IMR-90 (cell line): ENCODE data around the gene ADGRV1. TPM values are rescaled to one million over a fixed set of nuclear protein-coding genes. Genes with fewer than 3 reads are reported as not detected.

Experiments
- ATAC-seq: fragments of 200-7000 bp; cut with Tn5 transposase; 2 replicates; pipeline ENCODE4 v1.9.1; 2020; ENCODE audit warnings: low read depth, mild to moderate bottlenecking, moderate library complexity
- BruUV-seq: library from RNA; stranded (reverse); fragments of 400-500 nt; replicated peaks from 2 replicates; lab custom pipeline; 2021; lab: Mats Ljungman, UMichigan
- CTCF ChIA-PET: fragments of 300-600 bp; formaldehyde crosslinking; extraction: SDS; loops from one replicate; lab custom pipeline; 2021; ENCODE audit warnings: antibody characterized with exemption; lab: Yijun Ruan, JAX
- POLR2A ChIA-PET: fragments of 300-600 bp; sonication (Branson Sonifier 250); formaldehyde crosslinking; loops from one replicate; lab custom pipeline; 2022; ENCODE audit warnings: antibody characterized with exemption; ENCODE audit not compliant: unreplicated experiment; lab: Charles Lee
- DNase-seq: peaks from one replicate; pipeline ENCODE4 v3.0.0; 2013
- H2AFZ ChIP-seq: replicated peaks from 2 replicates; pipeline ENCODE3; 2013; ENCODE audit warnings: low read length, mild to moderate bottlenecking; ENCODE audit not compliant: poor library complexity
- H2AK5ac ChIP-seq: 2 replicates; pipeline ENCODE4 v1.6.1; 2013; ENCODE audit warnings: low read depth, low read length, inconsistent platforms
- H2AK9ac ChIP-seq: replicated peaks from 2 replicates; pipeline ENCODE3; 2013; ENCODE audit warnings: mild to moderate bottlenecking, low read depth, low read length, moderate library complexity; ENCODE audit not compliant: poor library complexity
- H2BK120ac ChIP-seq: 2 replicates; pipeline ENCODE4 v1.6.1; 2013; ENCODE audit warnings: low read depth, low read length, inconsistent platforms
- H2BK15ac ChIP-seq: 3 replicates; pipeline ENCODE4 v1.6.1; 2013; ENCODE audit warnings: low read depth, low read length, inconsistent platforms
- H2BK20ac ChIP-seq: 2 replicates; pipeline ENCODE4 v1.6.1; 2013; ENCODE audit warnings: low read depth, mild to moderate bottlenecking, inconsistent platforms, low read length, moderate library complexity
- H2BK5ac ChIP-seq: 2 replicates; pipeline ENCODE4 v1.6.1; 2013; ENCODE audit warnings: mild to moderate bottlenecking, low read depth, low read length, inconsistent platforms; ENCODE audit not compliant: poor library complexity, severe bottlenecking
- H3K14ac ChIP-seq: replicated peaks from 2 replicates; pipeline ENCODE4 v1.6.1; 2013; ENCODE audit warnings: low read depth, low read length, inconsistent platforms
- H3K18ac ChIP-seq: 2 replicates; pipeline ENCODE4 v1.6.1; 2013; ENCODE audit warnings: low read depth, low read length, control low read depth
- H3K23ac ChIP-seq: 2 replicates; pipeline ENCODE4 v1.6.1; 2013; ENCODE audit warnings: low read depth, low read length, inconsistent platforms
- H3K27ac ChIP-seq: 2 replicates; pipeline ENCODE4 v1.5.1; 2013; ENCODE audit warnings: mild to moderate bottlenecking, control low read depth, low read length; ENCODE audit not compliant: insufficient read depth
- H3K27me3 ChIP-seq: 2 replicates; pipeline ENCODE4 v1.6.1; 2013; ENCODE audit warnings: low read length; ENCODE audit not compliant: control insufficient read depth, insufficient read depth
- H3K36me3 ChIP-seq: 2 replicates; pipeline ENCODE4 v1.6.1; 2013; ENCODE audit warnings: low read length, mixed read lengths; ENCODE audit not compliant: control insufficient read depth, insufficient read depth
- H3K4ac ChIP-seq: 2 replicates; pipeline ENCODE4 v1.6.1; 2013; ENCODE audit warnings: low read depth, low read length, inconsistent platforms
- H3K4me1 ChIP-seq: 2 replicates; pipeline ENCODE4 v1.6.1; 2013; ENCODE audit warnings: low read length, mixed read lengths; ENCODE audit not compliant: control insufficient read depth, insufficient read depth
- H3K4me2 ChIP-seq: 2 replicates; pipeline ENCODE4 v1.6.1; 2013; ENCODE audit warnings: low read depth, mild to moderate bottlenecking, control low read depth, low read length, moderate library complexity
- H3K4me3 ChIP-seq: 2 replicates; pipeline ENCODE4 v1.5.1; 2013; ENCODE audit warnings: low read depth, mild to moderate bottlenecking, control low read depth, low read length, moderate library complexity; ENCODE audit not compliant: insufficient read depth
- H3K56ac ChIP-seq: 2 replicates; pipeline ENCODE4 v1.6.1; 2013; ENCODE audit warnings: low read length, inconsistent platforms; ENCODE audit not compliant: insufficient read depth; ENCODE audit errors: extremely low read depth
- H3K79me1 ChIP-seq, 2 experiments: 2 replicates each; pipeline ENCODE4 v1.6.1; 2013; ENCODE audit warnings: low read length in 2 of 2, inconsistent platforms in 1 of 2, low read depth in 1 of 2
- H3K9ac ChIP-seq: 2 replicates; pipeline ENCODE4 v1.6.1; 2013; ENCODE audit warnings: low read depth, low read length, control low read depth
- H3K9me1 ChIP-seq: 2 replicates; pipeline ENCODE4 v1.6.1; 2013; ENCODE audit warnings: low read length, inconsistent platforms; ENCODE audit not compliant: insufficient read depth
- H3K9me3 ChIP-seq: 2 replicates; pipeline ENCODE4 v1.6.1; 2013; ENCODE audit warnings: low read length; ENCODE audit not compliant: control insufficient read depth, insufficient read depth
- H4K20me1 ChIP-seq: 2 replicates; pipeline ENCODE4 v1.6.1; 2013; ENCODE audit warnings: low read length, inconsistent platforms; ENCODE audit not compliant: insufficient read depth
- H4K5ac ChIP-seq: 2 replicates; pipeline ENCODE4 v1.6.1; 2013; ENCODE audit warnings: mild to moderate bottlenecking, low read depth, low read length, control low read depth
- H4K8ac ChIP-seq, 2 experiments: 2 replicates each; pipeline ENCODE4 v1.6.1; 2013; ENCODE audit warnings: low read depth in 2 of 2, low read length in 2 of 2, control low read depth in 1 of 2, inconsistent platforms in 1 of 2
- H4K91ac ChIP-seq: 2 replicates; pipeline ENCODE4 v1.6.1; 2013; ENCODE audit warnings: low read depth, low read length, inconsistent platforms; ENCODE audit not compliant: insufficient read depth
- CEBPB ChIP-seq: IDR thresholded peaks from 2 replicates; pipeline ENCODE4 v1.6.1; 2012; ENCODE audit warnings: low read depth, low read length, improper control_type of control experiment
- WGBS, 2 experiments: methylation state at CpG; one replicate each; pipeline versions ENCODE4 v1.1.5 to v1.1.7; 2013; ENCODE audit warnings: missing lambda C conversion rate in 2 of 2; ENCODE audit not compliant: insufficient read length in 1 of 2; ENCODE audit errors: extremely low coverage in 2 of 2; 5-methylcytosine and 5-hydroxymethylcytosine counted together
- dilution Hi-C: fragments of 300-500 bp; cut with HindIII; formaldehyde crosslinking; loops from one replicate; pipeline ENCODE4 v1.14.3; 2018; ENCODE audit warnings: low sequenced_read_pairs; ENCODE audit not compliant: unreplicated experiment
- in situ Hi-C: fragments of 300-500 bp; cut with MboI; formaldehyde crosslinking; loops from 3 replicates; pipeline ENCODE4 v1.14.3; 2019; ENCODE audit warnings: low sequenced_read_pairs, inconsistent platforms, mixed read lengths
- intact Hi-C: fragments of 100-400 bp; cut with micrococcal nuclease; formaldehyde crosslinking; loops from 2 replicates; pipeline ENCODE4 v1.10.0; 2022
- polyA plus RNA-seq, 3 experiments: library from polyadenylated mRNA; depleted of rRNA; stranded (reverse); fragments of >200 nt; gene quantifications; 2 replicates each; pipeline ENCODE4 v1.2.3, GENCODE V29; 2012; ENCODE audit warnings: low replicate concordance in 1 of 3
- total RNA-seq: library from RNA; depleted of rRNA; stranded (reverse); fragments of >200 nt; gene quantifications from 2 replicates; pipeline ENCODE4 v1.2.3, GENCODE V29; 2012

ADGRV1 gene
- total and polyA plus RNA-seq, 2 of the 4 experiments (the other 2 are of a cell fraction), result under 0.01 TPM; not detected in 1

DNA sequence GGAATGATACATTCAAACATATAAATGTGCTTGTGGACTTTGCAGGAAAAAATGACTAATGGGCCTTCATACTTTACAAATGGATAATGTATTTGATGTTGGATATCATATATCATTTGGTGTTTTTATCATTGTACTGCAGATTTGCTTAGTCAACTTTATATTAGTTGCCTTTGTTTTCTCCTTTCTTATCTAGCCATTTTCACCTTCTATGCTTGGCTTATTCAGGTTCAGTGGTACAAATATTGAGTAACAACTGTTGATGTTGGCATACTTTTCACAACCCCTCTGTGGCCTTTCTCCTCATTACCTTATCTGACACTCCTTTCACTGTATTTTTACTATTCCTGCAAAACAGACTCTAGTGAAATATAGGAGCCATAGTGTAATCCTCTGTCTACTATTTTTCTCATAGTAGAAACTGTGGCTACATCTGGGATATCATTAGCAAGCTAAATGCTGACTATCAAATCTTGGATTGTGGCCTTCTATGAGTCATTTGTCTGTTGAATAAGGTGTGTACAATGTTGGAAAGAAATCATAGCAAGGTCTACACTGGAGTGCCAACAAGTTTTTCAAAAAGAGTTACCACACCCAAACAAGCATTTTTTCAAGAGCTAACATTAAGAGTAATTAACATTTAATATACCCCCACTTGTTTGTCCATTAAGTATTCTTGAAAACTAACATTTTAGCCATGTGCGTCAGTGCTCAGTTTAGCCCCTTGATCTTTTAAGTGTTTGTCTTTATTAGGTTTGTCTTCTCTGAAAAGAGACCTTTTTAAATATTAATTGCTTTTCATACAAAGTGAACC, 330.1 kb downstream of the ADGRV1 start:
- Histone ChIP-seq H2BK20ac (no peak overlapping the region), H3K14ac (no peak overlapping the region), H3K23ac (no peak overlapping the region), H4K5ac (no peak overlapping the region), H3K4me1 (no peaks in the 10 kb centered on the region), H2AFZ (no peak overlapping the region), H2BK15ac (no peak overlapping the region), H4K91ac (no peak overlapping the region), H2AK5ac (no peak overlapping the region), H3K4ac (no peak overlapping the region), H3K56ac (no peak overlapping the region), H2AK9ac (no peak overlapping the region), H3K36me3 (no peaks in the 10 kb centered on the region), H3K27me3 (peaks cover 2% of the 10 kb centered on the region), H3K4me3 (no peak overlapping the region), H3K18ac (no peak overlapping the region), H2BK120ac (no peak overlapping the region), H4K8ac (no peak overlapping the region), H2BK5ac (no peak overlapping the region), H3K9me3 (no peaks in the 10 kb centered on the region), H3K4me2 (no peak overlapping the region), H3K27ac (no peak overlapping the region), H3K9ac (no peak overlapping the region), H3K79me1 (no peaks in the 10 kb centered on the region), H4K20me1 (no peaks in the 10 kb centered on the region), H3K9me1 (no peaks in the 10 kb centered on the region)
- dilution Hi-C loops, result no loop called here
- DNase-seq (peak; percentile 35), ATAC-seq (no peak)
- ChIA-PET POLR2A (no interaction called here), CTCF (no interaction called here)
- no TSS peak for BruUV-seq
- WGBS, 2 experiments, result no CpG with 5 or more reads among the region's 1 CpG
- intact Hi-C loops, result no loop called here
- in situ Hi-C loops, result no loop called here
- no peak for TF ChIP-seq CEBPB
